Pancreas (tissue), 10 donors: ENCODE results near the gene TMOD1. TPM values are rescaled to one million over a fixed set of nuclear protein-coding genes. Genes with fewer than 3 reads are reported as not detected.
A peak's percentile ranks its signal among the peaks of the same experiment; 100 is the strongest.

Source experiments
- ATAC-seq, 4 donors: fragments of 200-7000 bp; cut with Tn5 transposase; one replicate each; pipeline versions ENCODE4 v1.8.0 to v1.9.1; 2020; ENCODE audit warnings: mild to moderate bottlenecking in 4 of 4, moderate library complexity in 4 of 4
- DNase-seq, 6 donors: peaks; one replicate each; pipeline ENCODE4 v3.0.0-alpha.2; 2020
- FAIRE-seq: peaks from 2 replicates; lab custom pipeline; 2012; peaks lifted over from hg19 to GRCh38; lab: Jason Lieb, UNC
- H3K27ac ChIP-seq, 4 donors: fragments of 200-600 bp; sonication (generic); 1 replicate in 3 of 4; 2 replicates in 1 of 4; pipeline versions ENCODE4 v1.5.0 to v1.8.0; 2020
- H3K27me3 ChIP-seq, 4 donors: fragments of 200-600 bp; one replicate each; pipeline ENCODE4 v1.8.0; 2021
- H3K36me3 ChIP-seq, 3 donors: fragments of 200-600 bp; sonication (generic) in 1 of 3; one replicate each; pipeline versions ENCODE4 v1.5.0 to v1.8.0; 2020 to 2021
- H3K4me1 ChIP-seq, 3 donors: fragments of 200-600 bp; one replicate each; pipeline ENCODE4 v1.8.0; 2021
- H3K4me3 ChIP-seq, 4 donors: fragments of 200-600 bp; sonication (generic) in 2 of 4; one replicate each; pipeline versions ENCODE4 v1.5.0 to v1.8.0; 2020 to 2021
- H3K9me3 ChIP-seq, 4 donors: fragments of 200-600 bp; one replicate each; pipeline ENCODE4 v1.8.0; 2021
- WGBS, 2 donors: extraction: QIAGEN DNeasy Blood & Tissue Kit; methylation state at CpG; one replicate each; pipeline ENCODE4 v1.1.7; 2013; 5-methylcytosine and 5-hydroxymethylcytosine counted together
- intact Hi-C, 3 donors: fragments of 100-400 bp; cut with DNase I; formaldehyde crosslinking; loops; one replicate each; pipeline versions ENCODE4 v1.11.1 to v1.14.2; 2022
- polyA plus RNA-seq, 2 donors: library from polyadenylated mRNA; stranded (reverse); fragments of 200-250 nt; gene quantifications; one replicate each; pipeline ENCODE4 v1.2.3, GENCODE V29; 2013
- total RNA-seq, 6 donors: library from RNA; stranded (reverse); fragmentation: NEBNext Ultra II Directional in 4 of 6; extraction: Animal tissue kit (Norgen Biotek cat#: 25700) in 4 of 6; gene quantifications; one replicate each; pipeline versions ENCODE4 v1.2.1 to v1.2.4, GENCODE V29; 2021 to 2023
- TF ChIP-seq, protein P1 (sequence below), 4 donors: fragments of 200-600 bp; sonication (generic) in 3 of 4; IDR thresholded peaks; one replicate each; pipeline versions ENCODE4 v1.5.0 to v1.8.0; 2021; ENCODE audit warnings: antibody characterized with exemption in 4 of 4
- donor health status: healthy with polysubstance abuse.
- donor health status: DM: no; HTN: no; CAD: no; lungs with moderate emphysema.
- donor health status: DM: no; HTN: no; CAD: no.
- donor health status: control.
- donor health status: control.
- donor health status: Bipolar disorder and iron deficiency.
- donor health status: DM: yes; HTN: yes; CAD: no.
- donor health status: DM: no; HTN: no; CAD: no.
- donor health status: DM: no; HTN: no; CAD: no.
- donor health status: DM: yes; HTN: yes; CAD: no.

Gene TMOD1
- total and polyA plus RNA-seq, 8 donors, result 8.4 to 28.7 (median 12.3) TPM

DNA sequence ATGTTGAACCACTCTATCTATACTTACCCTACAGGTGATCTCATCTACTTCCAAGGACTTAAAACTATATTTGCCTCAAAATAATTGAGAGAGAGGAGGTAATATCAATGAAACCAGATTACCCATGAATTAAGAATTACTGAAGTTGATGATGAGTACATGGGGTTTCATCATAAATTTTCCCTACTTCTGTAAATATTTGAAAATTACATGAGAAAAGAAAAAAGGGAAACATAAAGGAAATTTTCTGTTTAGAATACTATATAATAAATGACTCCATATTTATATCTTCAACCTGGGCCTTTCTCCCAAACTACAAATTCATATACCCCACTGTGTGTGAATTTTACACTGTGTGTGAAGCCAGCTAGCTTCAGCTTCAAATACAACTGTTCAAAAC is 129.1 kb downstream of the TMOD1 start:
- intact Hi-C loops, result no loop called here
- no peaks in the 10 kb centered on the region for H3K9me3 ChIP-seq
- TF ChIP-seq, protein P1, sequence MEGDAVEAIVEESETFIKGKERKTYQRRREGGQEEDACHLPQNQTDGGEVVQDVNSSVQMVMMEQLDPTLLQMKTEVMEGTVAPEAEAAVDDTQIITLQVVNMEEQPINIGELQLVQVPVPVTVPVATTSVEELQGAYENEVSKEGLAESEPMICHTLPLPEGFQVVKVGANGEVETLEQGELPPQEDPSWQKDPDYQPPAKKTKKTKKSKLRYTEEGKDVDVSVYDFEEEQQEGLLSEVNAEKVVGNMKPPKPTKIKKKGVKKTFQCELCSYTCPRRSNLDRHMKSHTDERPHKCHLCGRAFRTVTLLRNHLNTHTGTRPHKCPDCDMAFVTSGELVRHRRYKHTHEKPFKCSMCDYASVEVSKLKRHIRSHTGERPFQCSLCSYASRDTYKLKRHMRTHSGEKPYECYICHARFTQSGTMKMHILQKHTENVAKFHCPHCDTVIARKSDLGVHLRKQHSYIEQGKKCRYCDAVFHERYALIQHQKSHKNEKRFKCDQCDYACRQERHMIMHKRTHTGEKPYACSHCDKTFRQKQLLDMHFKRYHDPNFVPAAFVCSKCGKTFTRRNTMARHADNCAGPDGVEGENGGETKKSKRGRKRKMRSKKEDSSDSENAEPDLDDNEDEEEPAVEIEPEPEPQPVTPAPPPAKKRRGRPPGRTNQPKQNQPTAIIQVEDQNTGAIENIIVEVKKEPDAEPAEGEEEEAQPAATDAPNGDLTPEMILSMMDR (IDR thresholded peaks at IDR 0.05), result no peak
- no peak overlapping the region for H3K27ac ChIP-seq
- H3K27me3 ChIP-seq, result no peaks in the 10 kb centered on the region
- ATAC-seq, result no peak
- peaks cover 11 to 28% (median 15%) of the 10 kb centered on the region in 3 donors for H3K4me1 ChIP-seq
- no peak overlapping the region for H3K4me3 ChIP-seq
- H3K36me3 ChIP-seq, result no peaks in the 10 kb centered on the region
- no peak for FAIRE-seq
- DNase-seq, result no peak

DNA sequence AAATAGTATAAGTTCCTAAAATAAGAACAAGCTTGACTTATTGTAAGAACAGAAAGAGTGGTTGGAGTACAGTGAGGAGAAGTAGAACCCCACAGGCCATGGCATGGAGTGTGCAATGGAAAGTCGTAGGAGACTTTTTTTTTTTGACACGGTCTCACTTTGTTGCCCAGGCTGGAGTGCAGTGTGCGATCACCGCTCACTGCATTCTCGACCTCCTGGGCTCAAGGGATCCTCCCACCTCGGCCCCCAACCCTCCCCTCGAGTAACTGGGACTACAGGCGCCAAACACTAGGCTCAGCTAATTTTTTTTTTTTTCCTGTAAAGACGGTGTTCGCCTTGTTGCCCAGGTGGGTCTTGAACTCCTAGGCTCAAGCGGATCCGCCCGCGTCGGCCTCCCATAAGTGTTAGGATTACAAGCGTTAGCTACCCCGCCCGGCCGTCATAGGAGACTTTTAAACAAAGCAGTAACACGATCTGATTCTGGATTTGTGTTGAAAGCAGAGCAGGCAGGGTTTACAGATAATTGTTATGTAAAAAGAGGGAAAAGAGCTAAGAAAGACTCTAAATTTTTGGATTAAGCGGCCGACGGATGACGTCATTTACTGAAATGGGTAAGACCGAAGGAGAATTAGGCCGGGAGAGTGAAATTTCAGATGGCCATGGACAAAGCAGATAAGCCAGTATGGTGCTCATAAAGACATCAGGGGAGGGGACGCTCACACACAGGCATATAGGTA is 130.9 kb downstream of the TMOD1 start:
- WGBS, 2 donors, result 1% methylated on average over 27 of the region's 27 CpGs
- intact Hi-C loops, result no loop called here
- Histone ChIP-seq H3K36me3 (no peaks in the 10 kb centered on the region), H3K27me3 (no peaks in the 10 kb centered on the region), H3K27ac (peak overlapping the region; percentile 97 to 98 (median 98)), H3K4me1 (peaks cover 26 to 40% (median 30%) of the 10 kb centered on the region in 3 donors), H3K4me3 (peak overlapping the region; percentile 72 to 93 (median 82)), H3K9me3 (no peaks in the 10 kb centered on the region)
- TF ChIP-seq, protein P1 (IDR thresholded peaks at IDR 0.05), result no peak
- peak; percentile 11 to 37 (median 20) for ATAC-seq
- peak; percentile 48 to 74 (median 56) for DNase-seq
- no peak for FAIRE-seq

DNA sequence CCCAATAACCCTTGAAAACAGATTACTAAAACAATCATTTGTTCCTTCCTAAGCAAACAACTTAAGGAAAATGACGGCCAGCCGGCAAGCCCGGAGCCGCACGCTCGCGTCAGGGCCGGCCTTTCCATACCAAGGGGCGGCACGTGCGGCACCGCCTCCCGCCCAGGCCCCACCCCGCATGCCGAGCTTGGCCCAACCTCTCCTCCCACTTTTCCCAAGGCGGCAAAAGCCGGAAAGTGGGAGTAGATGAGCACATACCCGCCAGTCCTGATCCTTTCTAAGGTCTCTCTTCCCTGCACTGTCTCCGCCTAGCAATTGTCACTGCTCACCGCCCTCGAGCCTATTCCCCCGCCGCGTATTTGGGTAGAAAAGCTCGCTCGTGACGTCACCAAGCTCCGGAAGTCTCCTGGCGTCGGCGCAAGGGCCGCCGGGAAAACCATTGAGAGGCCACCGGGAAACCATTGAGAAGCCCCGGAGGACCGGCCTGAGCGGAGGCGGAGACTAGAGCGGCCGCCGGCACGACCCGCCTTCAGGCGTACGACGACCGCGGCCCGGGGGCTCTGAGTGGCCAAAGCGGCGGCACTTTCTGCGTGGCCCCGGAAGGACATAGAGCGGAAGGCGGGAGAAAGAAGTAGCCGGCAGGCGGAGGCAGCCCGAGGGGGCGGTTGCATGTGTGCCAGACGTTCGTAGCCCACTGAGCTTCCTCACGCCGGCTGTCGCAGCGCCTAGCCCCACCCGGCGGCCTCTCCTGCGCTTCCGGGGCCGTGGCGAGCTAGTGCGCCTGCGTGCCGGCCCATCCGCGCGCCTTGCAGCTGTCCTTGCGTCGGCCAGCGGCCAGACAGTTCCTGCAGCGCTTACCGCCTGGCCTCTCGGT is 131.8 kb downstream of the TMOD1 start, which contains the start of the genes NCBP1 and TSTD2:
Gene NCBP1 (plus strand): TSS at position 837 of the 874 bp plus-strand sequence. CDS start 61 bp downstream, outside the sequence.
Gene TSTD2 (minus strand): TSS at position 384 of the 874 bp plus-strand sequence. CDS start 5,806 bp downstream, outside the sequence.
- Histone ChIP-seq H3K4me1 (peaks cover 28 to 40% (median 38%) of the 10 kb centered on the region in 3 donors), H3K9me3 (no peaks in the 10 kb centered on the region), H3K27ac (peak within 1 kb of the TSS; percentile 97 to 98 (median 98)), H3K4me3 (peak within 1 kb of the TSS; percentile 72 to 93 (median 82)), H3K36me3 (no peaks in the 10 kb centered on the region), H3K27me3 (no peaks in the 10 kb centered on the region)
- ATAC-seq (peak; percentile 90 to 95 (median 90)), DNase-seq (peak; percentile 95 to 98 (median 97)), FAIRE-seq (peak; percentile 92)
- 0% methylated on average over 76 to 83 of the region's 83 CpGs for WGBS, 2 donors
- intact Hi-C loops, result no loop called here
- TF ChIP-seq, protein P1 (IDR thresholded peaks at IDR 0.05), result no peak

DNA sequence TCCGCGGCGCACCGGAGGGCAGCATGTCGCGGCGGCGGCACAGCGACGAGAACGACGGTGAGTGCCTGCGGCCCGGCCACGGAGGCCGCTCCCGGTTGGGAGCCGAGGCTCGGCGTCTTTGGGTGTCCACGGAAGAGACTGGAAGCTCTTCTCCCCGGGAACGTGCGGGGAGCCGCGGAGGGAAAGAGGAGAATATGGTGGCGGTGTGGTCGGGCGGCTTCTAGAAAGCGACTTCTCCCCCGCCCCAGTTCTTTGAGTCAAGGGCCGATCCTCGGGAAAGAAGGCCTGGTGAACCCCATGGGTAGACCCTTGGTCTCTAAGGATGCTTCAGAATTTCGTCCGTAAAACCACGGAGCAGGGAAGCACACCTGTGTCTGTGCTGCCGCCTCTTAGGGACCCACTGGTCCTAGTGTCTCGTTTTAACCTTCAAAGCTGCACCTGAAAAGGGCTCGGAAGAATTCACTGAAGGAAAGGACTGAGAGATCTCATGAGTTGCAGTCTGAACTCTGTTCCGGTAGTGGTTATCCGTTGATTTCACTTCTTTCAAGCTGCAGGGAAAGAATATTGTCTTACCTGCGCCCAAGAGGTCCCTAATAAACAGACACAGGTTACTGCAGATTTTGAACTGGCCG is 132.5 kb downstream of the TMOD1 start:
- intact Hi-C loops, result no loop called here
- FAIRE-seq, result no peak
- ATAC-seq, result peak in 2 of 4 donors; percentile 1 to 7

More for the DNA sequence above, 132.5 kb downstream of the TMOD1 start:
- Histone ChIP-seq H3K9me3 (no peaks in the 10 kb centered on the region), H3K4me1 (peaks cover 34 to 45% (median 41%) of the 10 kb centered on the region in 3 donors), H3K4me3 (peak overlapping the region; percentile 72 to 93 (median 82)), H3K27ac (peak overlapping the region; percentile 97 to 98 (median 98)), H3K27me3 (no peaks in the 10 kb centered on the region), H3K36me3 (no peaks in the 10 kb centered on the region)
- TF ChIP-seq, protein P1 (IDR thresholded peaks at IDR 0.05), result no peak
- WGBS, 2 donors, result 0% methylated on average over 43 of the region's 43 CpGs
- peak in 1 of 6 donors; percentile 33 for DNase-seq
